ENCODE results near the gene TCF19. TPM values are rescaled to one million over a fixed set of nuclear protein-coding genes. Genes with fewer than 3 reads are reported as not detected.
"Not testable (repeated sequence)": the region's sequence is repeated elsewhere in the genome, so short reads cannot be mapped to it uniquely, and the experiment has no call there.

Gene TCF19
- total RNA-seq, 2 donors from 2014 or later: 1.8 to 2.0 TPM

- intact Hi-C loops (cut with DNase I): loop anchor here (5.0 kb wide), 1 partner anchor 55 kb away; the partner anchor contains the start of gene PSORS1C2
- not testable (repeated sequence) for H3K36me3 ChIP-seq (replicated peaks in 1 of 2; ENCODE audit: insufficient read depth in 1 of 2, low read depth in 2 of 2); H3K27ac ChIP-seq; H3K27me3 ChIP-seq; H3K9me3 ChIP-seq; H3K4me3 ChIP-seq
- peak in 6 of 7 experiments; percentile 42 to 94 (median 92) for TF ChIP-seq CTCF (IDR thresholded peaks at IDR 0.05)
- peaks cover 22% of the 10 kb centered on the region for H3K4me1 ChIP-seq
- ATAC-seq (peak; percentile 40), DNase-seq (peak; percentile 82 to 88 (median 86))
- 41 to 65% methylated on average over 5 to 10 of the region's 10 CpGs for WGBS, 2 donors
Measured at GRCh38 chr6:31192431-31193105, 34.2 kb downstream of the TCF19 start.

- intact Hi-C loops (cut with DNase I): loop anchor here (5.0 kb wide), 1 partner anchor 56 kb away; the partner anchor contains the start of gene PSORS1C2
- Histone ChIP-seq H3K27me3 (no peaks in the 10 kb centered on the region), H3K36me3 (replicated peaks in 1 of 2; ENCODE audit: insufficient read depth in 1 of 2, low read depth in 2 of 2) (no peaks in the 10 kb centered on the region), H3K9me3 (no peaks in the 10 kb centered on the region), H3K4me1 (peaks cover 16% of the 10 kb centered on the region), H3K4me3 (no peak overlapping the region), H3K27ac (no peak overlapping the region)
- TF ChIP-seq CTCF (IDR thresholded peaks at IDR 0.05) (peak in 1 of 7 experiments; percentile 9), POLR2A (IDR thresholded peaks at IDR 0.05) (no peak)
- ATAC-seq (no peak), DNase-seq (no peak)
- WGBS, 2 donors: 68 to 73% methylated on average over 8 of the region's 8 CpGs
Measured at GRCh38 chr6:31193206-31193605, 34.8 kb downstream of the TCF19 start.

- no peak for TF ChIP-seq CTCF (IDR thresholded peaks at IDR 0.05)
- TF ChIP-seq POLR2A (IDR thresholded peaks at IDR 0.05): no peak
- Histone ChIP-seq H3K36me3 (replicated peaks in 1 of 2; ENCODE audit: insufficient read depth in 1 of 2, low read depth in 2 of 2) (no peaks in the 10 kb centered on the region), H3K27me3 (no peaks in the 10 kb centered on the region), H3K9me3 (no peaks in the 10 kb centered on the region), H3K4me3 (no peak overlapping the region), H3K27ac (peak overlapping the region in 2 of 4 donors; percentile 30 to 52), H3K4me1 (peaks cover 17% of the 10 kb centered on the region)
- DNase-seq (no peak), ATAC-seq (no peak)
- intact Hi-C loops (cut with DNase I): loop anchor here (5.0 kb wide), 1 partner anchor 57 kb away; the partner anchor contains the start of gene PSORS1C2
- WGBS, 2 donors: 61 to 66% methylated on average over 6 of the region's 6 CpGs
Measured at GRCh38 chr6:31194061-31194834, 35.9 kb downstream of the TCF19 start.

GRCh38 chr6:31195308-31195979 is 37.1 kb downstream of the TCF19 start:
- DNase-seq; ATAC-seq; H3K9me3 ChIP-seq; H3K27me3 ChIP-seq; H3K4me3 ChIP-seq; H3K36me3 ChIP-seq (replicated peaks in 1 of 2; ENCODE audit: insufficient read depth in 1 of 2, low read depth in 2 of 2): not testable (repeated sequence)
- Histone ChIP-seq H3K27ac (peak overlapping the region in 1 of 4 donors; percentile 52), H3K4me1 (peaks cover 23% of the 10 kb centered on the region)
- intact Hi-C loops (cut with DNase I): loop anchor here (5.0 kb wide), 1 partner anchor 172 kb away; no protein-coding TSS in a partner anchor
- 91 to 98% methylated on average over 28 to 31 of the region's 41 CpGs for WGBS, 2 donors
